CD1c-positive myeloid dendritic cell (primary cell): ENCODE results near the gene ENTREP1.
"Not testable (repeated sequence)": the region's sequence is repeated elsewhere in the genome, so short reads cannot be mapped to it uniquely, and the experiment has no call there.

Experiments used
- DNase-seq: peaks from one replicate; pipeline ENCODE4 v3.0.0-alpha.2; 2016; ENCODE audit errors: extremely low spot score

Gene ENTREP1

GRCh38 chr9:69324549-69325401 lies at the start of gene ENTREP1:
Gene ENTREP1, plus strand, starts transcription at chr9:69325215. Its CDS starts 95 bp downstream, at chr9:69325310.
- peak; percentile 48 for DNase-seq

GRCh38 chr9:69276775-69277174 lies 48.2 kb upstream of the ENTREP1 start:
- DNase-seq = no peak

- DNase-seq = no peak
Observed at GRCh38 chr9:69279084-69279731, 45.8 kb upstream of the ENTREP1 start.

- no peak for DNase-seq
Observed at GRCh38 chr9:69279733-69280132, 45.3 kb upstream of the ENTREP1 start.

GRCh38 chr9:69283003-69283402 lies 42.0 kb upstream of the ENTREP1 start:
- no peak for DNase-seq

- no peak for DNase-seq
Observed at GRCh38 chr9:69292078-69292477, 32.9 kb upstream of the ENTREP1 start.

- DNase-seq = no peak
Observed at GRCh38 chr9:69293156-69293555, 31.9 kb upstream of the ENTREP1 start.

- DNase-seq = no peak
Observed at GRCh38 chr9:69295872-69296552, 29.0 kb upstream of the ENTREP1 start.

- DNase-seq = no peak
Observed at GRCh38 chr9:69297300-69297980, 27.6 kb upstream of the ENTREP1 start.

- DNase-seq = no peak
Observed at GRCh38 chr9:69299315-69299714, 25.7 kb upstream of the ENTREP1 start.

- no peak for DNase-seq
Observed at GRCh38 chr9:69299826-69300225, 25.2 kb upstream of the ENTREP1 start.

GRCh38 chr9:69303331-69303730 lies 21.7 kb upstream of the ENTREP1 start:
- no peak for DNase-seq

GRCh38 chr9:69306895-69307445 lies 18.0 kb upstream of the ENTREP1 start:
- not testable (repeated sequence) for DNase-seq

GRCh38 chr9:69307446-69308205 lies 17.4 kb upstream of the ENTREP1 start:
- no peak for DNase-seq

- DNase-seq = no peak
Observed at GRCh38 chr9:69308206-69308931, 16.6 kb upstream of the ENTREP1 start.

GRCh38 chr9:69313175-69313574 lies 11.8 kb upstream of the ENTREP1 start:
- no peak for DNase-seq

- no peak for DNase-seq
Observed at GRCh38 chr9:69314547-69314946, 10.5 kb upstream of the ENTREP1 start.

GRCh38 chr9:69317081-69317480 lies 7.9 kb upstream of the ENTREP1 start:
- DNase-seq = no peak

GRCh38 chr9:69317894-69318293 lies 7.1 kb upstream of the ENTREP1 start:
- no peak for DNase-seq

- DNase-seq = no peak
Observed at GRCh38 chr9:69319324-69320025, 5.5 kb upstream of the ENTREP1 start.
